ENCODE results near the gene EIF5AL1. TPM values are rescaled to one million over a fixed set of nuclear protein-coding genes. Genes with fewer than 3 reads are reported as not detected.

The EIF5AL1 gene
- total RNA-seq, 2 experiments from 2014 or later, result 1.0 to 1.1 TPM

DNA sequence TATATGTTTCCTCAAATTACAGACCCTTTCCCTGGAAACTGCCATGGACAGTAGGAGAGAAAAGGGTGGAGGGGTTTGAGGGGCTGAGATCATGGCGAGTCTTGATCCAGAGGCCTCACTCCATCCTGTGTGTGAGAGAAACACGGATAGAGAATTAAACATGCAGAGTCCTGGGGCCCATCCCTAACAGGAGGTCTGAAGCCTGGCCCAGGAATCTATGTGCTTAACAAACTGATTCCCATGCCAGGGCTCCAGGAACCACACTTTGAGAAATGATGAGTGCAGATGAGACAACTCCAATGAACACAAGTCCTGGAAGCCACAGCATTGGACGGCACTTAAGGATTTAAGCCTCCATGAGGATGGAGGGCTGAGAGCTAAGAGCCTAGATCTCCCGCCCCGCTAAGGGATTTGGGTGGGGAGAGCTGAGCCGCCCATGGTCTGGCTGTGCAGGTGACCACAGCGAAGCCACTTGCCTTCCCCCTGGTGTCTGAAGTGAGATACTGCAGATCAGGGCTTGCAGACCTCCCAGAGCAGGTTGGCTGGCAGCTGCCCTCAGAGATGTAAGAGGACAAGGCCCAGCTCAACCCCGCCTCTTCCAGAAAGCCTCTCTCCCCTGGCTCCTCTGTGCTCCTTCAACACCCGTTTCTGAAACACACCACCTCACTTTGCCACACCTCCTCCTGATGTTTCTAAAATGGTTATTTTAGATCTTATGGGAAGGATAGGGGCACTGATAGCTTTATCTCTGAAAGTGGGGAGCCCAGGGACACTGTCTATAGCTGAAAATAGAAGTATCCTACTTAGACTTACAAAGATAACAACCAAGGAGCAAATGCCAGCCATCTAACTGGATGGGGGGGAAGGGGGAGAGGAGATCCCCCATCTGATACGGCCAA, 24.8 kb upstream of the EIF5AL1 start:
- ChIA-PET POLR2A (interaction anchor here (0.8 kb wide), 2 partner anchors 13 to 74 kb away, joined by 3 read pairs; no protein-coding TSS in a partner anchor), CTCF (interaction anchor here (0.7 to 3.6 kb wide), 19 partner anchors 10 to 292 kb away, joined by 3 to 22 read pairs (median 5); no protein-coding TSS in a partner anchor)
- Mint-ChIP-seq H3K27me3 (no peaks in the 10 kb centered on the region), H3K9me3 (no peaks in the 10 kb centered on the region), H3K36me3 (ENCODE audit: low read depth) (no peaks in the 10 kb centered on the region), H3K4me1 (ENCODE audit: low read depth) (no peaks in the 10 kb centered on the region), H3K27ac (no peak overlapping the region), H3K4me3 (no peak overlapping the region)
- DNase-seq (peak; percentile 48), ATAC-seq (peak; percentile 90)
- intact Hi-C loops (cut with micrococcal nuclease), result loop anchor here (5.0 kb wide), 1 partner anchor 105 kb away; no protein-coding TSS in a partner anchor
- TF ChIP-seq, protein P1, sequence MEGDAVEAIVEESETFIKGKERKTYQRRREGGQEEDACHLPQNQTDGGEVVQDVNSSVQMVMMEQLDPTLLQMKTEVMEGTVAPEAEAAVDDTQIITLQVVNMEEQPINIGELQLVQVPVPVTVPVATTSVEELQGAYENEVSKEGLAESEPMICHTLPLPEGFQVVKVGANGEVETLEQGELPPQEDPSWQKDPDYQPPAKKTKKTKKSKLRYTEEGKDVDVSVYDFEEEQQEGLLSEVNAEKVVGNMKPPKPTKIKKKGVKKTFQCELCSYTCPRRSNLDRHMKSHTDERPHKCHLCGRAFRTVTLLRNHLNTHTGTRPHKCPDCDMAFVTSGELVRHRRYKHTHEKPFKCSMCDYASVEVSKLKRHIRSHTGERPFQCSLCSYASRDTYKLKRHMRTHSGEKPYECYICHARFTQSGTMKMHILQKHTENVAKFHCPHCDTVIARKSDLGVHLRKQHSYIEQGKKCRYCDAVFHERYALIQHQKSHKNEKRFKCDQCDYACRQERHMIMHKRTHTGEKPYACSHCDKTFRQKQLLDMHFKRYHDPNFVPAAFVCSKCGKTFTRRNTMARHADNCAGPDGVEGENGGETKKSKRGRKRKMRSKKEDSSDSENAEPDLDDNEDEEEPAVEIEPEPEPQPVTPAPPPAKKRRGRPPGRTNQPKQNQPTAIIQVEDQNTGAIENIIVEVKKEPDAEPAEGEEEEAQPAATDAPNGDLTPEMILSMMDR (IDR thresholded peaks at IDR 0.05), result peak; percentile 57

DNA sequence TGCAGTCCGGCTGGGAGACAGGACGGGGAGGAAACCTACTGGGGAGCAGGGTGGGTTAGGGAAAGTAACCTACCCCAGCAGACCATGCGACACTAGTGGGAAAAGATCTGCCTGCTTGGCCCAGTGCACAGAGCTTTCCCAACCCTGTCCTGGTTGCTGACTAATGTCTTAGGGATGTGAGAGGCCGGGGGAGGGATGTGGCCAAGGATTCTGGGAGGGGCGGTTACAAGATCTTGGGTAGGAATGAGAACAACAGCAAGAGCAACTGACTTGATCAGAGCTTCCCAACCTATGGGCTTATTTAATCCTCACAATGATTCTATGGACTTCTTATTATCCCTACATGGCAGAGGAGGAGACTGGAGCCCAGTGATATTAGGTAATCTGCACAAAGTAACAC, 24.0 kb upstream of the EIF5AL1 start:
- TF ChIP-seq, protein P1 (IDR thresholded peaks at IDR 0.05), result no peak
- Mint-ChIP-seq H3K4me3 (no peak overlapping the region), H3K27me3 (no peaks in the 10 kb centered on the region), H3K36me3 (ENCODE audit: low read depth) (no peaks in the 10 kb centered on the region), H3K4me1 (ENCODE audit: low read depth) (no peaks in the 10 kb centered on the region), H3K27ac (no peak overlapping the region), H3K9me3 (no peaks in the 10 kb centered on the region)
- POLR2A ChIA-PET, result interaction anchor here (0.8 kb wide), 1 partner anchor 74 kb away, joined by 3 read pairs; no protein-coding TSS in a partner anchor
- ATAC-seq, result no peak
- DNase-seq, result no peak
- intact Hi-C loops (cut with micrococcal nuclease), result loop anchor here (5.0 kb wide), 1 partner anchor 106 kb away; no protein-coding TSS in a partner anchor
- CTCF ChIA-PET, result interaction anchor here (0.7 to 3.0 kb wide), 18 partner anchors 11 to 292 kb away, joined by 3 to 22 read pairs (median 5); no protein-coding TSS in a partner anchor

DNA sequence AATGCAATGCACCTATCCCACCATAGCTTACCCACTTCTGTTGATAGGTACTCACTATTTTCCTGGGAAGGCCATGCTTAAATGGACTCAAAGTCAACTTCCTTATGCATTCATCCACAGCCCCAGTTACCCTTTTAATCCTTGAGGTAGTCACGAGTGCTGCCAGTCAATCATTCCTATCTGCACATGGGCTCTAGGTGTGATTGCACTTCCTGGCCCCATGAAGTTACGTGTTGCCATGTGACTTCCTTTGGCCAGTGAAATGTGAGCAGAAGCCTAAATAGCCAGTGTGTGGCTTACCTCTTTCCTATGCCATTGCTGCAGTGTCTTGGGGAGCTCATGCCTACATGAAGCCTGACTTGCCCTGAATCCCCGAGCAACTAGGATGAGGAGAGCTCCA, 23.5 kb upstream of the EIF5AL1 start:
- DNase-seq (no peak), ATAC-seq (peak; percentile 55)
- Mint-ChIP-seq H3K9me3 (no peaks in the 10 kb centered on the region), H3K36me3 (ENCODE audit: low read depth) (no peaks in the 10 kb centered on the region), H3K27ac (no peak overlapping the region), H3K27me3 (no peaks in the 10 kb centered on the region), H3K4me3 (no peak overlapping the region), H3K4me1 (ENCODE audit: low read depth) (no peaks in the 10 kb centered on the region)
- ChIA-PET POLR2A (no interaction called here), CTCF (interaction anchor here (0.9 to 3.0 kb wide), 4 partner anchors 12 to 115 kb away, joined by 3 to 22 read pairs (median 12); no protein-coding TSS in a partner anchor)
- TF ChIP-seq, protein P1 (IDR thresholded peaks at IDR 0.05), result no peak
- intact Hi-C loops (cut with micrococcal nuclease), result loop anchor here (5.0 kb wide), 1 partner anchor 107 kb away; no protein-coding TSS in a partner anchor

DNA sequence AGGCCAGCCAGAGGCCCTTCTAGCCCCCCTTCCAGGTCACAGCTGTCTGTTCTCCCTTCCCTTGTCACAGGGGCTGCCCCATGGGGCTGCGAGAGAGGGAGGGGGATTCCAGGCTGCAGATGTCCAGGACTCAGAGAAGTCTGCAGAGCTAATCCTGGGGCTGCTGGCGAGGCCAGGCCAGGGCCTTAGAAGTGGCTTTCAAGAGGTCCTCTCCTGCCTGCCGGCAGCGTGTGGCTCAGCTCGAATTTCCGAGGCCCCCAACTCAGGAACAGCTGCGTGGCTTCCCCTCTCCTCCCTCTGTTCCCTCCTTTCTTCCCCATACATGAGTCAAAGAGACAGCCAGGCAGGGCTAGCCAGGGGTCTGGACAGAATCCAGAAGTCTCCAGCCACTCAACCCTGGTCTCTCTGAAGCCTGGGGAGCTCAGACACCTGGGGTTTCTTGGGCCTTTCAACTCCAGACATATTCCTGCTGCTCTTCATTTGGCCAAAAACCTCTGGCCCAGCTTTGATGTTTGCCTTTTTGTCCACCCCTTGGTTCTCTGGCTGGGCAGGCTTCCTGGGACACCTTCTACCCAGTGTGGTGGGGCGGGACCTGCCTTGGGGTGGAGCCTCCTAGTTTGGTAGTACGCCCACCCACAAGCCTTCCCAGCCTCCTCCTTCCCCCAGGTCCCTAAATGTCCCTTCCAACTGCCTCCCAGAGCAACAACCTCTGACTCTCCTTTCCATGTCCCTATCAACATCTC, 21.8 kb upstream of the EIF5AL1 start:
- no peak for ATAC-seq
- TF ChIP-seq, protein P1 (IDR thresholded peaks at IDR 0.05), result no peak
- no peaks in the 10 kb centered on the region for H3K36me3 Mint-ChIP-seq (ENCODE audit: low read depth)
- intact Hi-C loops (cut with micrococcal nuclease), result no loop called here
- DNase-seq, result no peak
- no peaks in the 10 kb centered on the region for H3K9me3 Mint-ChIP-seq
- H3K27me3 Mint-ChIP-seq, result peaks cover 5% of the 10 kb centered on the region
- H3K27ac Mint-ChIP-seq, result no peak overlapping the region
- CTCF ChIA-PET, result interaction anchor here (0.7 to 1.4 kb wide), 2 partner anchors 9 to 116 kb away, joined by 3 read pairs; no protein-coding TSS in a partner anchor
- no peaks in the 10 kb centered on the region for H3K4me1 Mint-ChIP-seq (ENCODE audit: low read depth)
- H3K4me3 Mint-ChIP-seq, result no peak overlapping the region
- POLR2A ChIA-PET, result no interaction called here
